D721Med (cell line): ENCODE measurements around the gene RAB3C.

Experiments used
- DNase-seq: peaks from one replicate; pipeline ENCODE4 v3.0.0; 2011; ENCODE audit warnings: low spot score; ENCODE audit not compliant: insufficient read length
- FAIRE-seq: peaks from 2 replicates; lab custom pipeline; 2011; peaks lifted over from hg19 to GRCh38; lab: Jason Lieb, UNC
- TF ChIP-seq, protein P1 (sequence below): IDR thresholded peaks from 2 replicates; pipeline ENCODE4 v1.5.1; 2012; ENCODE audit warnings: mild to moderate bottlenecking, control low read depth; ENCODE audit not compliant: insufficient read depth; ENCODE audit errors: missing control alignments

The RAB3C gene

DNA sequence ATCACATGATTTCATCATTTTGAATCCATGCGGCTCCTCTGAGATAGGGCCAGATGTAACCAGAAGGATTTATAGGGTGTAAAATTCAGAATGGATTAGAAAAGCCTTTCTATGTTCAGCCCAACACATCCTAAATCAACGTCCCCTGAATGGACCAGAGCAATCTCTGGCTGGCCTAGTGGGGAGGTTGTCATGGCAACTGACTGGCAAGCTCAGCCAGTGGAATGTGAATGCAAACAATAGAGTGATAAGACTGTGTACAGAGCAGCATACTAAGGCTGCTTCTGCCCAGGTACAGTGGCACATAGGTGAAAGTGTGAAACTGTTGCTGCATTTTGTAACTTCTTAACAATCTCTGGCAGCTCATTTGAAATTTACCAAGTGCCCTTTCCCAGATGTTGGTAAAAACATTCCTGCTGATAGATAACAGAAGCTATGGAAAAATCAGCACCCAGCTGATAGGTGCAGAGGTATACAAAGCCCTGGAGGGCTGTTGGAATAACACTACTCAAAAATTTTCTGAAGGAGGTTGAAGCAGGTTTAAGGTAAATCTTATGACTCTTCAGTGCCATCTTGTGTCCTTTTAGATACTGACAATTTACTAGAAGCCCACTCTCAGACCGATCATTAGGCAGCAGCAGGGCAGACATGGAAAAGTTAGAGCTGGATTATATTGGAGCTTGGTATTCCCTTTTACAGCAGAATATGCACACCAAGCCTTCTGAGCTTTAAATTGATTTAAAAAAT is 267.2 kb downstream of the RAB3C start:
- FAIRE-seq (peak; percentile 95), DNase-seq (peak; percentile 20)
- TF ChIP-seq, protein P1, sequence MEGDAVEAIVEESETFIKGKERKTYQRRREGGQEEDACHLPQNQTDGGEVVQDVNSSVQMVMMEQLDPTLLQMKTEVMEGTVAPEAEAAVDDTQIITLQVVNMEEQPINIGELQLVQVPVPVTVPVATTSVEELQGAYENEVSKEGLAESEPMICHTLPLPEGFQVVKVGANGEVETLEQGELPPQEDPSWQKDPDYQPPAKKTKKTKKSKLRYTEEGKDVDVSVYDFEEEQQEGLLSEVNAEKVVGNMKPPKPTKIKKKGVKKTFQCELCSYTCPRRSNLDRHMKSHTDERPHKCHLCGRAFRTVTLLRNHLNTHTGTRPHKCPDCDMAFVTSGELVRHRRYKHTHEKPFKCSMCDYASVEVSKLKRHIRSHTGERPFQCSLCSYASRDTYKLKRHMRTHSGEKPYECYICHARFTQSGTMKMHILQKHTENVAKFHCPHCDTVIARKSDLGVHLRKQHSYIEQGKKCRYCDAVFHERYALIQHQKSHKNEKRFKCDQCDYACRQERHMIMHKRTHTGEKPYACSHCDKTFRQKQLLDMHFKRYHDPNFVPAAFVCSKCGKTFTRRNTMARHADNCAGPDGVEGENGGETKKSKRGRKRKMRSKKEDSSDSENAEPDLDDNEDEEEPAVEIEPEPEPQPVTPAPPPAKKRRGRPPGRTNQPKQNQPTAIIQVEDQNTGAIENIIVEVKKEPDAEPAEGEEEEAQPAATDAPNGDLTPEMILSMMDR, result peak; percentile 74

DNA sequence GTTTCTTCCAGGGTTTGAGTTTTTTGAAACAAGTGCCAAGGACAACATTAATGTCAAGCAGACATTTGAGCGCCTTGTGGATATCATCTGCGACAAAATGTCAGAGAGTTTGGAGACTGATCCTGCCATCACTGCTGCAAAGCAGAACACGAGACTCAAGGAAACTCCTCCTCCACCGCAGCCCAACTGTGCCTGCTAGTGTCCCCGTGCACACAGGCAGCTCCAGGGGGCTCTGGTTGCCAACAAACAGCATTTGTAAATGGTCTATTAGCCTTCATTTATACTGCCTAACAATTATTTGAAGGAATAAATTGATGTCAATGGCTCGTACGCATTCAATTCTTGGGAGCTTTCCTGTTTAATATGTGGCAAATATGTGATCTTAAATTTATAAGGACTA is 268.3 kb downstream of the RAB3C start:
- DNase-seq, result no peak
- TF ChIP-seq, protein P1, result no peak
- FAIRE-seq, result no peak

DNA sequence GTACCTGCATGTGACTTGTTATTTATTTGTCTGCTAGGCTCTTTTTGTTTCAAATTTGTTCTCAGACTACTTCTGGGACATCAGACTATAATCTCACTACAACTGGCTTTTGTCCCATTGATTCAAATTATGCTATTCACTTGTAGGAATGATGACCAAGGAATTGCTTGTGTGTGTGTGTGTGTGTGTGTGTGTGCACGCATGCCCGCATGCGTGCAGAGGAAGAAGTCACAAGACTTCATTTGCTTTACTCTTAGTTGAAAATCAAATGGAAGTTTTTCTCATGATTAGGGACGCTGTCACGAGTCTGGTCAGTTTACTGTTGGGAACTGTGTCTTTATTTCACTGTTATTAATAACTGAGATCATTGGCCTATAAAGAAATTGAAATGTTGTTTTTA is 268.7 kb downstream of the RAB3C start:
- TF ChIP-seq, protein P1, result no peak
- no peak for FAIRE-seq
- DNase-seq, result no peak

DNA sequence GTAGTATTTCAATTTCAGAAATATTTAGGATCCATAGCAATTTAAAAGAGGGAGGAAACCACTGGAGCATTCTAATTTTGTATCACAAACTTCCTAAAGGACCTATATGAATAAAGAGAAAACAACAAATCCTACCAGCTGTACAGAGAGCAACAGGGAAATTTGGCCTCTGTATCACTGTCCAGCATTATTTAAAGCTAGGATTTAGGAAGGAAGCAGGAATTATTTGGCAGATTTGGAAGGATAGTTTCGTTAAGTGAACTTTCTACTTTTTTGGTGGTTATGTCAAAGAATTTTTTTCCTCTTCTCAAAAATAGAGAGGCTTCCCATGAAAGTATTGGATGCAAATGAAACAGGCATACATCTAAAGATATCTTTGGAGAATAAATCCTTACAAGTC is 269.7 kb downstream of the RAB3C start:
- DNase-seq (no peak), FAIRE-seq (no peak)
- TF ChIP-seq, protein P1, result no peak

DNA sequence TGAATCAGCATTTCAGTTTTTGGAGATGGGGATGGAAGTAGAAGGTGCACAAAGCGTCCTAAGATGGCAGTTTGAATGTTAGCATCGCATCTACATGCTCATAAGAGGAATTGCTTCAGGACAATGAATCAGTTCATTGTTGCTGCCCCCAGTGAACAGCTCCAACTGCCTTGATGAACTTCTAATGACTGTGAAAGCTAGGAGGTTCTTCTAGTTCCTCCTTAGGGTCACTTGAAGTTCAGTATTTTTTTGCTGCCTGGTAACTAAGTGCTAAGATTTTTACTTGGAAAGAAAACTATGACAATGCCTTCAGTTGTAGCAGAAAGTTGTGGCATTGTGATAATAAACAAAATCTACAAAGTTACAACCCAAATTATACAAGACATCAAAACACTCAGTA is 271.6 kb downstream of the RAB3C start:
- TF ChIP-seq, protein P1, result no peak
- DNase-seq (no peak), FAIRE-seq (no peak)

DNA sequence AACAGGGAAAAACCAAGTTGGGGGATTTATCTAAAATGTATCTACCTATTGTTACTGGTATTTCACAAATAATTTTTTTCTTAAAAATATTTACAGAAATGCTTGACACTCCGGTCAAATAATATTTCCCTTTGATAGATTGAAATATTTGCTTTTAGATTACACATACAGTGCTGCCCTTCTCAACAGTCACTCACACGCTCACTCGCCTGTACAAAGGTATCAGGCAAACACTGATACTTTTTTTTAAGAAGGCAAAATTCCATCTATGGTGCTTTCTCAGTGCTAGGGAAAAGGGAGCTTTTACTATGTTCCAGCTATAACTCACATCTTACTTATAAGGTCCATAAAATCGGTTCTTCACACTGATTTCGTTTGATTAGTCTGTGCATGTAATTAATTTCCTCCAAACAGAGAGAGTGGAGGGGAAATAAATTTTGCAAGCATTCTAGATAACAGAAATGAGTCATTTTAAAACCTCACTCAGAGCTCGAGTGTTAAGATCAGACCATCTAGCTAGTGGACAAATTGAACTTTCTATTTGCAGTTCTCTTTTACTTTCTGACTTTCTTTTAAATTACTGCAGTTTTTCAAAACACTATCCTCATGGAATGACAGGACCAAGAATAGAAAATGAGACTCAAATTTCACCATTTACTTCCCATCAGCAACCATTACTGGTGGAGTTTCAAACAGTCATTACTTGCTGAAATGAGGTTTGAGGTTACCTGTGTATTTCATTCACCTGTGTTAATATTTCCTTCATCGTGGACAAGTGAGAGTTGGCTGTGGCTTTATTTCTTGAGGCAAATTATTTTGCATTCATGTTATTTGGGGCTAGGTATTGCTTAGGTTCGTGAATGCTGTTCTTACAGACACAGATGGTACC is 273.2 kb downstream of the RAB3C start:
- FAIRE-seq, result no peak
- DNase-seq, result no peak
- TF ChIP-seq, protein P1, result no peak
